Endothelial cell of umbilical vein (primary cell): ENCODE data around the gene SFXN3.

ENCODE experiments used
- EZH2 ChIP-seq: IDR thresholded peaks from 2 replicates; pipeline ENCODE4 v1.6.1; 2012; ENCODE audit warnings: borderline replicate concordance, low read depth, mild to moderate bottlenecking, moderate library complexity, low read length, inconsistent platforms; ENCODE audit not compliant: severe bottlenecking
- FOS ChIP-seq: IDR thresholded peaks from 2 replicates; pipeline ENCODE4 v1.6.1; 2011; ENCODE audit warnings: mild to moderate bottlenecking, low read length, moderate library complexity, borderline replicate concordance; ENCODE audit not compliant: insufficient read depth
- GATA2 ChIP-seq: IDR thresholded peaks from 2 replicates; pipeline ENCODE4 v1.7.0; 2011; ENCODE audit warnings: low read depth, mild to moderate bottlenecking, moderate library complexity, mixed read lengths, low read length; ENCODE audit not compliant: insufficient read length, insufficient read depth
- JUN ChIP-seq: IDR thresholded peaks from 2 replicates; pipeline ENCODE4 v1.6.1; 2011; ENCODE audit warnings: borderline replicate concordance, low read depth; ENCODE audit not compliant: insufficient read length, insufficient read depth
- MYC ChIP-seq: IDR thresholded peaks from one replicate; pipeline ENCODE4 v1.6.1; 2011; ENCODE audit warnings: mild to moderate bottlenecking, low read depth, low read length
- POLR2A ChIP-seq: IDR thresholded peaks from 2 replicates; pipeline ENCODE4 v1.6.1; 2012; ENCODE audit warnings: low read depth, mild to moderate bottlenecking, control low read depth, low read length
- POLR2AphosphoS5 ChIP-seq: IDR thresholded peaks from 2 replicates; pipeline ENCODE4 v1.6.1; 2012; ENCODE audit warnings: low read depth, mild to moderate bottlenecking, control low read depth, low read length, moderate library complexity; ENCODE audit not compliant: insufficient read depth
- TF ChIP-seq, protein P1 (sequence below), 2 donors: IDR thresholded peaks; 1 replicate in 1 of 2; 2 replicates in 1 of 2; pipeline ENCODE4 v1.5.1; 2011; ENCODE audit warnings: low read length in 2 of 2, mild to moderate bottlenecking in 2 of 2, moderate library complexity in 2 of 2, control low read depth in 1 of 2, inconsistent platforms in 1 of 2, low read depth in 1 of 2; ENCODE audit not compliant: insufficient read depth in 1 of 2; ENCODE audit errors: extremely low read depth in 1 of 2
- TF ChIP-seq, protein P2 (sequence below): IDR thresholded peaks from 2 replicates; pipeline ENCODE4 v1.6.1; 2011; ENCODE audit not compliant: insufficient read depth, insufficient read length

DNA sequence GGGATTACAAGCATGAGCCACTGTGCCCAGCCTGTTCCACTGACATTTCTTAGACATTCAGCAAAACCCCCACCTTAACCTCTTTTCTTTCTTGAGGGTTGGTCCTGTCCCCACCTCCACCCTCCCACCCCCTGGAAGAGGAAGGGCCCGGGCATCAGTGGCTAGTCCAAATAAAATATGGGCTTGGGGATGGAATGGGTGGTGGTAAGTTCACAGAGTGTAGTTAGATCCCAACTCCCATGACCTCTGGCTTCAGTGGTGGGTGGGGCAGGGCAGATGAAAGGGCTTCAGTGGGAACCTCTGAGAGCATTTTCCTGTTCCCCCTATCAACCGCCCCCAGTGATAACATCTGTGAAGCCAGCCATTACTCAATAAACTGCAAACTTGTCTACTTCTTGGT is 9.8 kb downstream of the SFXN3 start:
- TF ChIP-seq POLR2AphosphoS5 (no peak), EZH2 (no peak), POLR2A (no peak), MYC (no peak), JUN (no peak), FOS (no peak), GATA2 (no peak)
- TF ChIP-seq, protein P1, sequence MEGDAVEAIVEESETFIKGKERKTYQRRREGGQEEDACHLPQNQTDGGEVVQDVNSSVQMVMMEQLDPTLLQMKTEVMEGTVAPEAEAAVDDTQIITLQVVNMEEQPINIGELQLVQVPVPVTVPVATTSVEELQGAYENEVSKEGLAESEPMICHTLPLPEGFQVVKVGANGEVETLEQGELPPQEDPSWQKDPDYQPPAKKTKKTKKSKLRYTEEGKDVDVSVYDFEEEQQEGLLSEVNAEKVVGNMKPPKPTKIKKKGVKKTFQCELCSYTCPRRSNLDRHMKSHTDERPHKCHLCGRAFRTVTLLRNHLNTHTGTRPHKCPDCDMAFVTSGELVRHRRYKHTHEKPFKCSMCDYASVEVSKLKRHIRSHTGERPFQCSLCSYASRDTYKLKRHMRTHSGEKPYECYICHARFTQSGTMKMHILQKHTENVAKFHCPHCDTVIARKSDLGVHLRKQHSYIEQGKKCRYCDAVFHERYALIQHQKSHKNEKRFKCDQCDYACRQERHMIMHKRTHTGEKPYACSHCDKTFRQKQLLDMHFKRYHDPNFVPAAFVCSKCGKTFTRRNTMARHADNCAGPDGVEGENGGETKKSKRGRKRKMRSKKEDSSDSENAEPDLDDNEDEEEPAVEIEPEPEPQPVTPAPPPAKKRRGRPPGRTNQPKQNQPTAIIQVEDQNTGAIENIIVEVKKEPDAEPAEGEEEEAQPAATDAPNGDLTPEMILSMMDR (IDR thresholded peaks at IDR 0.05; ENCODE audit: extremely low read depth in 1 of 2, insufficient read depth in 1 of 2, low read depth in 1 of 2, low read length in 2 of 2): no peak
- TF ChIP-seq, protein P2, sequence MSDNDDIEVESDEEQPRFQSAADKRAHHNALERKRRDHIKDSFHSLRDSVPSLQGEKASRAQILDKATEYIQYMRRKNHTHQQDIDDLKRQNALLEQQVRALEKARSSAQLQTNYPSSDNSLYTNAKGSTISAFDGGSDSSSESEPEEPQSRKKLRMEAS: no peak
